GM18909 (cell line): ENCODE measurements around the gene SH3TC1.

Source experiments
- ATAC-seq: cut with Tn5 transposase; IDR thresholded peaks from one replicate; pipeline ENCODE4 v1.9.1; 2021; ENCODE audit warnings: mild to moderate bottlenecking; ENCODE audit not compliant: unreplicated experiment, poor library complexity

Gene SH3TC1

GRCh38 chr4:8163436-8164193 is 35.5 kb upstream of the SH3TC1 start:
- no peak for ATAC-seq

- no peak for ATAC-seq
Observed at GRCh38 chr4:8164194-8164565, 34.9 kb upstream of the SH3TC1 start.

GRCh38 chr4:8164687-8165086 is 34.4 kb upstream of the SH3TC1 start:
- no peak for ATAC-seq

- ATAC-seq: no peak
Observed at GRCh38 chr4:8165374-8165896, 33.7 kb upstream of the SH3TC1 start.

- no peak for ATAC-seq
Observed at GRCh38 chr4:8167291-8167690, 31.8 kb upstream of the SH3TC1 start.

GRCh38 chr4:8167815-8168214 is 31.3 kb upstream of the SH3TC1 start:
- ATAC-seq: no peak

- no peak for ATAC-seq
Observed at GRCh38 chr4:8168232-8168631, 30.9 kb upstream of the SH3TC1 start.

GRCh38 chr4:8168832-8169598 is 30.1 kb upstream of the SH3TC1 start:
- no peak for ATAC-seq

- no peak for ATAC-seq
Observed at GRCh38 chr4:8169763-8170162, 29.3 kb upstream of the SH3TC1 start.

GRCh38 chr4:8170341-8170740 is 28.7 kb upstream of the SH3TC1 start:
- no peak for ATAC-seq

- ATAC-seq: no peak
Observed at GRCh38 chr4:8171266-8171665, 27.8 kb upstream of the SH3TC1 start.

GRCh38 chr4:8171984-8172924 is 26.8 kb upstream of the SH3TC1 start:
- ATAC-seq: peak; percentile 69

- no peak for ATAC-seq
Observed at GRCh38 chr4:8173492-8174242, 25.4 kb upstream of the SH3TC1 start.

- no peak for ATAC-seq
Observed at GRCh38 chr4:8174970-8175369, 24.1 kb upstream of the SH3TC1 start.

- ATAC-seq: no peak
Observed at GRCh38 chr4:8175686-8176085, 23.4 kb upstream of the SH3TC1 start.

GRCh38 chr4:8176547-8177399 is 22.3 kb upstream of the SH3TC1 start:
- ATAC-seq: peak; percentile 73

GRCh38 chr4:8177552-8177951 is 21.5 kb upstream of the SH3TC1 start:
- no peak for ATAC-seq

GRCh38 chr4:8177956-8178355 is 21.1 kb upstream of the SH3TC1 start:
- no peak for ATAC-seq

GRCh38 chr4:8179074-8179473 is 20.0 kb upstream of the SH3TC1 start:
- ATAC-seq: no peak
